SK-N-SH (cell line): ENCODE measurements around the gene BCAP31. TPM values are rescaled to one million over a fixed set of nuclear protein-coding genes. Genes with fewer than 3 reads are reported as not detected.

Experiments used
- CTCF ChIA-PET: fragments of 300-600, 350-600 bp; formaldehyde crosslinking; extraction: SDS; loops from one replicate; lab custom pipeline; 2021; lab: Yijun Ruan, JAX
- POLR2A ChIA-PET: fragments of 350-600 bp; sonication (Branson Sonifier 250); formaldehyde crosslinking; extraction: SDS; loops from one replicate; lab custom pipeline; 2020; ENCODE audit warnings: antibody characterized with exemption, inconsistent platforms; lab: Yijun Ruan, JAX
- DNase-seq: peaks from one replicate; pipeline ENCODE4 v3.0.0; 2012
- H2AFZ ChIP-seq: fragments of 200-600 bp; sonication (generic); 2 replicates; pipeline ENCODE4 v1.8.1; 2016; ENCODE audit warnings: antibody characterized with exemption, mild to moderate bottlenecking, low read depth
- H3F3A ChIP-seq: fragments of 200-600 bp; sonication (generic); replicated peaks from 2 replicates; pipeline ENCODE3; 2016; ENCODE audit warnings: antibody characterized with exemption, mild to moderate bottlenecking; ENCODE audit not compliant: insufficient read depth
- H3K27ac ChIP-seq, 2 experiments: fragments of 200-500 bp in 1 of 2; fragments of 200-600 bp in 1 of 2; sonication (Bioruptor generic) in 1 of 2; sonication (generic), shearing (Covaris generic) in 1 of 2; 2 replicates each; pipeline versions ENCODE4 v1.5.1 to v1.6.1; 2014 to 2016; ENCODE audit warnings: low read depth in 2 of 2, inconsistent platforms in 1 of 2, low read length in 1 of 2, mild to moderate bottlenecking in 1 of 2, mixed read lengths in 1 of 2
- H3K27me3 ChIP-seq: fragments of 200-600 bp; sonication (generic), shearing (Covaris generic); 2 replicates; pipeline ENCODE4 v1.6.1; 2016; ENCODE audit warnings: mixed run types; ENCODE audit not compliant: insufficient read depth
- H3K36me3 ChIP-seq, 2 experiments: fragments of 200-500 bp in 1 of 2; fragments of 200-600 bp in 1 of 2; sonication (Bioruptor generic) in 1 of 2; sonication (generic) in 1 of 2; replicated peaks in 1 of 2; 2 replicates each; pipeline versions ENCODE3 to v1.5.1; 2014 to 2016; ENCODE audit warnings: low read length in 1 of 2, mild to moderate bottlenecking in 1 of 2; ENCODE audit not compliant: insufficient read depth in 2 of 2, control insufficient read depth in 1 of 2
- H3K4me1 ChIP-seq, 2 experiments: fragments of 200-500 bp in 1 of 2; fragments of 200-600 bp in 1 of 2; sonication (Bioruptor generic) in 1 of 2; sonication (generic), shearing (Covaris generic) in 1 of 2; 2 replicates each; pipeline versions ENCODE4 v1.5.1 to v1.6.1; 2014 to 2016; ENCODE audit warnings: low read depth in 1 of 2, low read length in 1 of 2, mixed run types in 1 of 2; ENCODE audit not compliant: insufficient read depth in 2 of 2, control insufficient read depth in 1 of 2
- H3K4me2 ChIP-seq: fragments of 200-600 bp; sonication (generic), shearing (Covaris generic); 2 replicates; pipeline ENCODE4 v1.6.1; 2017; ENCODE audit warnings: mixed run types
- H3K4me3 ChIP-seq, 2 experiments: fragments of 200-500 bp in 1 of 2; fragments of 200-600 bp in 1 of 2; sonication (Bioruptor generic) in 1 of 2; sonication (generic), shearing (Covaris generic) in 1 of 2; 2 replicates each; pipeline versions ENCODE4 v1.5.1 to v1.8.1; 2014 to 2016; ENCODE audit warnings: low read depth in 2 of 2, inconsistent platforms in 1 of 2, low read length in 1 of 2, mild to moderate bottlenecking in 1 of 2, mixed read lengths in 1 of 2, moderate library complexity in 1 of 2
- H3K79me2 ChIP-seq: fragments of 200-600 bp; sonication (generic); 2 replicates; pipeline ENCODE4 v1.8.1; 2017; ENCODE audit warnings: mild to moderate bottlenecking; ENCODE audit not compliant: insufficient read depth
- H3K9ac ChIP-seq: fragments of 200-600 bp; sonication (generic); 2 replicates; pipeline ENCODE4 v1.6.1; 2017; ENCODE audit warnings: mixed run types
- H3K9me2 ChIP-seq: fragments of 200-600 bp; sonication (generic); 2 replicates; pipeline ENCODE4 v1.6.1; 2017; ENCODE audit warnings: mixed run types
- H3K9me3 ChIP-seq: fragments of 200-600 bp; sonication (generic); 2 replicates; pipeline ENCODE4 v1.6.1; 2017; ENCODE audit warnings: mixed run types, mild to moderate bottlenecking, moderate library complexity
- H4K20me1 ChIP-seq: fragments of 200-600 bp; sonication (generic); 2 replicates; pipeline ENCODE4 v1.6.1; 2017; ENCODE audit warnings: mild to moderate bottlenecking, mixed run types; ENCODE audit not compliant: insufficient read depth
- CHD2 ChIP-seq: fragments of 150-350 bp; IDR thresholded peaks from 2 replicates; pipeline ENCODE4 v1.6.1; 2018; ENCODE audit warnings: low read length; ENCODE audit not compliant: partially characterized antibody
- FOXJ3 ChIP-seq: sonication (generic); formaldehyde crosslinking; IDR thresholded peaks from 2 replicates; pipeline ENCODE4 v1.5.1; 2020; ENCODE audit warnings: mild to moderate bottlenecking, missing genetic modification reagents
- GABPA ChIP-seq: IDR thresholded peaks from 2 replicates; pipeline ENCODE4 v1.4.0; 2012; ENCODE audit warnings: low read depth, mild to moderate bottlenecking
- IRF3 ChIP-seq: fragments of 150-350 bp; IDR thresholded peaks from 2 replicates; pipeline ENCODE4 v1.6.1; 2016; ENCODE audit warnings: mild to moderate bottlenecking, low read depth, low read length
- JUND ChIP-seq: IDR thresholded peaks from 2 replicates; pipeline ENCODE4 v1.4.0; 2012
- MAX ChIP-seq: IDR thresholded peaks from 2 replicates; pipeline ENCODE4 v1.4.0; 2012; ENCODE audit warnings: low read depth
- MXI1 ChIP-seq: IDR thresholded peaks from 2 replicates; pipeline ENCODE4 v1.6.1; 2012; ENCODE audit warnings: mild to moderate bottlenecking, low read depth, low read length, improper control_type of control experiment
- POLR2AphosphoS5 ChIP-seq: IDR thresholded peaks from 2 replicates; pipeline ENCODE4 v1.6.1; 2012; ENCODE audit warnings: low read depth, low read length
- REST ChIP-seq: IDR thresholded peaks from 2 replicates; pipeline ENCODE4 v1.6.1; 2012; ENCODE audit warnings: mild to moderate bottlenecking, low read depth, low read length, moderate library complexity
- RFX5 ChIP-seq: IDR thresholded peaks from 2 replicates; pipeline ENCODE4 v1.6.1; 2012; ENCODE audit warnings: mild to moderate bottlenecking, improper control_type of control experiment, low read length
- RXRA ChIP-seq: IDR thresholded peaks from 2 replicates; pipeline ENCODE4 v1.4.0; 2012; ENCODE audit warnings: low read depth, mild to moderate bottlenecking, borderline replicate concordance
- TCF12 ChIP-seq: IDR thresholded peaks from 2 replicates; pipeline ENCODE4 v1.4.0; 2012
- TEAD4 ChIP-seq: IDR thresholded peaks from 2 replicates; pipeline ENCODE4 v1.4.0; 2012; ENCODE audit warnings: mild to moderate bottlenecking, borderline replicate concordance; ENCODE audit not compliant: insufficient read depth
- YY1 ChIP-seq: IDR thresholded peaks from 2 replicates; pipeline ENCODE4 v1.4.0; 2012; ENCODE audit warnings: low read depth, mild to moderate bottlenecking
- WGBS: methylation state at CpG from one replicate; pipeline ENCODE4 v1.1.6; 2017; ENCODE audit warnings: low lambda C conversion rate; 5-methylcytosine and 5-hydroxymethylcytosine counted together
- polyA plus RNA-seq, 3 experiments: library from polyadenylated mRNA; depleted of rRNA; stranded (reverse); fragments of >200 nt; gene quantifications; 2 replicates each; pipeline ENCODE4 v1.2.3, GENCODE V29; 2012

Gene BCAP31
- polyA plus RNA-seq, 1 of the 3 experiments (the other 2 are of a cell fraction), result 173 TPM

GRCh38 chrX:153657161-153657560 lies 67.0 kb downstream of the BCAP31 start (continued):
- TF ChIP-seq RXRA, result no peak
- no peak for TF ChIP-seq YY1
- TF ChIP-seq TEAD4, result no peak

GRCh38 chrX:153653556-153653955 lies 70.6 kb downstream of the BCAP31 start:
- POLR2A ChIA-PET, result no interaction called here

More at GRCh38 chrX:153653556-153653955, 70.6 kb downstream of the BCAP31 start:
- WGBS, result 47% methylated on average over 2 of the region's 2 CpGs
- H3K27ac ChIP-seq, result no peak overlapping the region
- H2AFZ ChIP-seq, result no peak overlapping the region
- H3K4me1 ChIP-seq, result no peaks in the 10 kb centered on the region
- no peaks in the 10 kb centered on the region for H3K36me3 ChIP-seq
- H3K9ac ChIP-seq, result no peak overlapping the region
- H3K27me3 ChIP-seq, result peaks cover 7% of the 10 kb centered on the region; the same call in 1 of the 2 replicates
- H3K4me2 ChIP-seq, result no peak overlapping the region
- no peaks in the 10 kb centered on the region for H3K9me2 ChIP-seq
- H3K4me3 ChIP-seq, result no peak overlapping the region
- H4K20me1 ChIP-seq, result no peaks in the 10 kb centered on the region
- CTCF ChIA-PET, result interaction anchor here (0.8 to 7.9 kb wide), 3 partner anchors 9 to 13 kb away, joined by 3 to 55 read pairs (median 7); no protein-coding TSS in a partner anchor
- DNase-seq, result no peak
- no peak for TF ChIP-seq CHD2
- no peak for TF ChIP-seq REST
- no peak for TF ChIP-seq GABPA
- no peak for TF ChIP-seq MXI1
- no peak for TF ChIP-seq RFX5
- TF ChIP-seq MAX, result no peak
- no peak for TF ChIP-seq IRF3
- TF ChIP-seq POLR2AphosphoS5, result no peak
- no peak for TF ChIP-seq JUND
- TF ChIP-seq TCF12, result no peak
- no peak for TF ChIP-seq FOXJ3 (CRISPR knock-in tag)
- TF ChIP-seq RXRA, result no peak
- no peaks in the 10 kb centered on the region for H3K9me3 ChIP-seq
- no peaks in the 10 kb centered on the region for H3K79me2 ChIP-seq
- H3F3A ChIP-seq, result no peaks in the 10 kb centered on the region
